Measurements from ENCODE around the gene CLDN9. TPM values are rescaled to one million over a fixed set of nuclear protein-coding genes. Genes with fewer than 3 reads are reported as not detected.

CLDN9 gene
- total RNA-seq, 1 donor = not detected

- H3K4me2 ChIP-seq (ENCODE audit: insufficient read depth, low read length) = no peak overlapping the region
- H3K9me3 ChIP-seq (ENCODE audit: low read depth, low read length) = no peaks in the 10 kb centered on the region
- no peak overlapping the region for H2AFZ ChIP-seq (ENCODE audit: low read length)
- H3K4me3 ChIP-seq (ENCODE audit: insufficient read depth, low read length) = no peak overlapping the region
- no peak overlapping the region for H3K27ac ChIP-seq (ENCODE audit: low read depth, low read length)
- DNase-seq (ENCODE audit: insufficient read length, low spot score, missing footprints) = no peak
- no peaks in the 10 kb centered on the region for H3K79me2 ChIP-seq (ENCODE audit: insufficient read depth, low read length)
- no peaks in the 10 kb centered on the region for H3K36me3 ChIP-seq (ENCODE audit: insufficient read depth, low read length)
- H3K4me1 ChIP-seq (ENCODE audit: insufficient read depth, low read length) = no peaks in the 10 kb centered on the region
- H3K27me3 ChIP-seq (ENCODE audit: insufficient read depth, low read length) = peaks cover 8% of the 10 kb centered on the region
- no peak for TF ChIP-seq CTCF (IDR thresholded peaks at IDR 0.05; ENCODE audit: extremely low read depth, low read depth, low read length)
- no peaks in the 10 kb centered on the region for H4K20me1 ChIP-seq (ENCODE audit: insufficient read depth, low read length)
These were observed 24.9 kb upstream of the CLDN9 start for GRCh38 chr16:2987833-2988232.

DNA sequence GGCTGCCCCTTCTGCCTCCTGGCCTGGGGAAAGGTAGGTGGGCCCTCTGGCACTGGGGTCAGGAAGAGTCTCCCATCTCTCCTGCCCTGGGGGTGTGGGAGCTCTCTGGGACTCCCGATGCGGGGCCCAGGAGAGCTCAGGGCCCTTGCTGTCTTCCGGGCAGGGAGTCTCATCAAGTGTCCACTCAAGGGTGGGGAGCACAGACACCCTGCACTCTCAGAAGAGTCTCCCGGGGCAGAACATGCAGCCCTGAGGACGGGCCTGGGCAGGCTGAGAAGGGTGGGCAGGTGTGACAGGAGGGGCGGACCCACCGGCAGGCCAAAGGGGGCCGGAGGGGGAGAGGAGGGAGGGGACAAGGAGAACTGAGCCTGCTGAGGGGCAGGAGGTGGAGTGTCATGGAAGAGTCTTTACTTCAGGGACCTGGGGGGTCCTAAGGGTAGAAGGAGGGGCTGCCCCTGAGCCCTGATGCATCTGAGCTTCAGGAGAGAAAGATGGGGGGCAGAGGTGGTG, 24.1 kb upstream of the CLDN9 start:
- no peak for DNase-seq (ENCODE audit: insufficient read length, low spot score, missing footprints)
- H3K4me2 ChIP-seq (ENCODE audit: insufficient read depth, low read length) = no peak overlapping the region
- no peaks in the 10 kb centered on the region for H3K9me3 ChIP-seq (ENCODE audit: low read depth, low read length)
- H3K27ac ChIP-seq (ENCODE audit: low read depth, low read length) = no peak overlapping the region
- no peak overlapping the region for H3K4me3 ChIP-seq (ENCODE audit: insufficient read depth, low read length)
- H4K20me1 ChIP-seq (ENCODE audit: insufficient read depth, low read length) = no peaks in the 10 kb centered on the region
- no peak for TF ChIP-seq CTCF (IDR thresholded peaks at IDR 0.05; ENCODE audit: extremely low read depth, low read depth, low read length)
- no peaks in the 10 kb centered on the region for H3K79me2 ChIP-seq (ENCODE audit: insufficient read depth, low read length)
- no peak overlapping the region for H2AFZ ChIP-seq (ENCODE audit: low read length)
- peaks cover 8% of the 10 kb centered on the region for H3K27me3 ChIP-seq (ENCODE audit: insufficient read depth, low read length)
- H3K36me3 ChIP-seq (ENCODE audit: insufficient read depth, low read length) = no peaks in the 10 kb centered on the region
- H3K4me1 ChIP-seq (ENCODE audit: insufficient read depth, low read length) = no peaks in the 10 kb centered on the region

DNA sequence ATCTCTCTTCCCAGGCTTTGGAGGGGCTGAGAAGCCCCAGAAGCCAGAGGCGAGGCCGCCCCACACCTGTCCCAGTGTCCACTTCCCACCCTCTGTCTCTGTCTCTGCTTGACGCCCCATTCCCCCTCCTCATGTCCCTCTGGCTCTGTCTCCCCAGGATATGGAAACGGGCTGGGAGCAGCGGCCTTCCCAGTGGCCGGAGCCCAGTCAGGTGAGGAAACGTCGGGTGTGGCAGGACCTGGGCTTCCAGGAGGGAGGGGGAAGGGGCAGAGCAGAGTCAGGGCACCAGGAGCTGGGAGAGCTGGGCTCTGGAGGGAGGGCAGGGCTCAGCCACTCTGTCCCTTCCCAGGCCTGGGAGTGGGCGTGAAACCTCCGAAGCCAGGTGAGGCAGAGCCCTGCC, 21.8 kb upstream of the CLDN9 start:
- Histone ChIP-seq H4K20me1 (ENCODE audit: insufficient read depth, low read length) (no peaks in the 10 kb centered on the region), H3K4me3 (ENCODE audit: insufficient read depth, low read length) (no peak overlapping the region), H3K27ac (ENCODE audit: low read depth, low read length) (no peak overlapping the region)

More for the DNA sequence above, 21.8 kb upstream of the CLDN9 start:
- Histone ChIP-seq H3K36me3 (ENCODE audit: insufficient read depth, low read length) (no peaks in the 10 kb centered on the region), H3K4me2 (ENCODE audit: insufficient read depth, low read length) (no peak overlapping the region), H3K27me3 (ENCODE audit: insufficient read depth, low read length) (peaks cover 8% of the 10 kb centered on the region), H3K79me2 (ENCODE audit: insufficient read depth, low read length) (no peaks in the 10 kb centered on the region), H3K9me3 (ENCODE audit: low read depth, low read length) (no peaks in the 10 kb centered on the region), H2AFZ (ENCODE audit: low read length) (no peak overlapping the region), H3K4me1 (ENCODE audit: insufficient read depth, low read length) (no peaks in the 10 kb centered on the region)
- no peak for TF ChIP-seq CTCF (IDR thresholded peaks at IDR 0.05; ENCODE audit: extremely low read depth, low read depth, low read length)
- DNase-seq (ENCODE audit: insufficient read length, low spot score, missing footprints) = no peak
